ENCODE results near the gene ITPR1.

The ITPR1 gene

DNA sequence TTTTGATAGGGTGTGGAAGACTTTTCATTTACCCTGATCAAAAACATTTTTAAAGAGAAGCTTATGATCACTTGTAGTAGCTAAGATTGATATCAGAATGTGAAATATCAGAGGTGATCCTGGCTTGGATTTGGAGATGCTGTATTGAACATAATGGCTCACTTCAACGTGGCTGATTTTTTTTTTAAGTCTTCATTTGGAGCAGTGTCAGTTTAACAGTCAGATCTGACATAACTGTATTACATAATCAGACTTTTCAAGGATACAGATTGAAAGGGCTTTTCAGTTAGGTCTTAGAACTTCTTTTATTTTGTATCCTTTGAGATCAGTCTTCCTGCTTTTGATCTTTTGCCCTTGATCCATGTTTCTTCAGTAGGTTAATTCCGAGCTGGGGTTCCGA is 98.5 kb downstream of the ITPR1 start (continued):
- TF ChIP-seq, protein P1, sequence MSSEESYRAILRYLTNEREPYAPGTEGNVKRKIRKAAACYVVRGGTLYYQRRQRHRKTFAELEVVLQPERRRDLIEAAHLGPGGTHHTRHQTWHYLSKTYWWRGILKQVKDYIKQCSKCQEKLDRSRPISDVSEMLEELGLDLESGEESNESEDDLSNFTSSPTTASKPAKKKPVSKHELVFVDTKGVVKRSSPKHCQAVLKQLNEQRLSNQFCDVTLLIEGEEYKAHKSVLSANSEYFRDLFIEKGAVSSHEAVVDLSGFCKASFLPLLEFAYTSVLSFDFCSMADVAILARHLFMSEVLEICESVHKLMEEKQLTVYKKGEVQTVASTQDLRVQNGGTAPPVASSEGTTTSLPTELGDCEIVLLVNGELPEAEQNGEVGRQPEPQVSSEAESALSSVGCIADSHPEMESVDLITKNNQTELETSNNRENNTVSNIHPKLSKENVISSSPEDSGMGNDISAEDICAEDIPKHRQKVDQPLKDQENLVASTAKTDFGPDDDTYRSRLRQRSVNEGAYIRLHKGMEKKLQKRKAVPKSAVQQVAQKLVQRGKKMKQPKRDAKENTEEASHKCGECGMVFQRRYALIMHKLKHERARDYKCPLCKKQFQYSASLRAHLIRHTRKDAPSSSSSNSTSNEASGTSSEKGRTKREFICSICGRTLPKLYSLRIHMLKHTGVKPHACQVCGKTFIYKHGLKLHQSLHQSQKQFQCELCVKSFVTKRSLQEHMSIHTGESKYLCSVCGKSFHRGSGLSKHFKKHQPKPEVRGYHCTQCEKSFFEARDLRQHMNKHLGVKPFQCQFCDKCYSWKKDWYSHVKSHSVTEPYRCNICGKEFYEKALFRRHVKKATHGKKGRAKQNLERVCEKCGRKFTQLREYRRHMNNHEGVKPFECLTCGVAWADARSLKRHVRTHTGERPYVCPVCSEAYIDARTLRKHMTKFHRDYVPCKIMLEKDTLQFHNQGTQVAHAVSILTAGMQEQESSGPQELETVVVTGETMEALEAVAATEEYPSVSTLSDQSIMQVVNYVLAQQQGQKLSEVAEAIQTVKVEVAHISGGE (tag by site-specific recombination; conservative IDR thresholded peaks at IDR 0.05; ENCODE audit: low read depth): no peak

DNA sequence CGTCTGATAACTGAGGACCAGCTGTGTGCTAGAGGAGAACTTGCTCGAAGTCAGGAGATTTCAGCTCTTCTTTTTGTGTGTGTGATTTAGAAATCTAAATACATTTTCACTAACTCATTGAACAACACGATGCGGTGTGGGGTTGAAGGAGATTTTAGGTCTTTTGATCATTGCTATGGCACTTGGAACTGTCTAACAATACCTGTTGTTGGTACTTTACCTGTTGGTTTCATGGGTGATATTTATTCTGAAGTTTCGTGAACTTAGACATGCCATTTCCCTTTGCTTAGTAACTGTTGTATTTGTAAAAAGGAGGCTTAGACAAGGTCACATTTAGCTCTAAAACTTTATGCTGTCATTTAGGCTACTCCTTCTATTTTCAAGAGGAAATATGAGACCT is 99.9 kb downstream of the ITPR1 start:
- Histone ChIP-seq H3K36me3 (ENCODE audit: control insufficient read depth in 2 of 2, insufficient read depth in 1 of 2, low read length in 2 of 2) (no peaks in the 10 kb centered on the region), H3K4me3 (ENCODE audit: low read depth, low read length) (no peak overlapping the region), H3K4me1 (ENCODE audit: control insufficient read depth, insufficient read depth, low read length) (peaks cover 22% of the 10 kb centered on the region), H3K9me3 (ENCODE audit: control insufficient read depth, insufficient read depth, low read depth, low read length) (no peaks in the 10 kb centered on the region), H3K27ac (ENCODE audit: extremely low read depth, low read depth, low read length) (no peak overlapping the region)
- CTCF ChIA-PET: no interaction called here
- no peak for TF ChIP-seq KLF7 (tag by site-specific recombination; IDR thresholded peaks at IDR 0.05; ENCODE audit: borderline replicate concordance)
- TF ChIP-seq HOXD13 (CRISPR knock-in tag; IDR thresholded peaks at IDR 0.05; ENCODE audit: borderline replicate concordance): no peak
- peak; percentile 72; the same call in 1 of the 2 replicates for TF ChIP-seq SCRT1 (tag by site-specific recombination; IDR thresholded peaks at IDR 0.05; ENCODE audit: borderline replicate concordance)
- no peak for TF ChIP-seq ZNF426 (tag by site-specific recombination; IDR thresholded peaks at IDR 0.05)
- TF ChIP-seq, protein P2, sequence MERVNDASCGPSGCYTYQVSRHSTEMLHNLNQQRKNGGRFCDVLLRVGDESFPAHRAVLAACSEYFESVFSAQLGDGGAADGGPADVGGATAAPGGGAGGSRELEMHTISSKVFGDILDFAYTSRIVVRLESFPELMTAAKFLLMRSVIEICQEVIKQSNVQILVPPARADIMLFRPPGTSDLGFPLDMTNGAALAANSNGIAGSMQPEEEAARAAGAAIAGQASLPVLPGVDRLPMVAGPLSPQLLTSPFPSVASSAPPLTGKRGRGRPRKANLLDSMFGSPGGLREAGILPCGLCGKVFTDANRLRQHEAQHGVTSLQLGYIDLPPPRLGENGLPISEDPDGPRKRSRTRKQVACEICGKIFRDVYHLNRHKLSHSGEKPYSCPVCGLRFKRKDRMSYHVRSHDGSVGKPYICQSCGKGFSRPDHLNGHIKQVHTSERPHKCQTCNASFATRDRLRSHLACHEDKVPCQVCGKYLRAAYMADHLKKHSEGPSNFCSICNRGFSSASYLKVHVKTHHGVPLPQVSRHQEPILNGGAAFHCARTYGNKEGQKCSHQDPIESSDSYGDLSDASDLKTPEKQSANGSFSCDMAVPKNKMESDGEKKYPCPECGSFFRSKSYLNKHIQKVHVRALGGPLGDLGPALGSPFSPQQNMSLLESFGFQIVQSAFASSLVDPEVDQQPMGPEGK (tag by site-specific recombination; IDR thresholded peaks at IDR 0.05): no peak
- no peak for TF ChIP-seq ZNF548 (tag by site-specific recombination; IDR thresholded peaks at IDR 0.05)
- no peak for TF ChIP-seq FEZF1 (tag by site-specific recombination; IDR thresholded peaks at IDR 0.05)
- TF ChIP-seq ZNF19 (tag by site-specific recombination; IDR thresholded peaks at IDR 0.05; ENCODE audit: low read depth): no peak
- no peak for TF ChIP-seq ZNF645 (tag by site-specific recombination; IDR thresholded peaks at IDR 0.05)
- TF ChIP-seq SCRT2 (tag by site-specific recombination; IDR thresholded peaks at IDR 0.05): peak; percentile 73; the same call in 1 of the 2 replicates
- no peak for TF ChIP-seq ZNF768 (tag by site-specific recombination; IDR thresholded peaks at IDR 0.05)
- POLR2A ChIA-PET: no interaction called here

- ChIA-PET POLR2A (interaction anchor here (1.5 kb wide), 1 partner anchor 103 kb away, joined by 5 read pairs; the partner anchor contains the start of gene ITPR1), CTCF (no interaction called here)
- H3K36me3 ChIP-seq (ENCODE audit: control insufficient read depth in 2 of 2, insufficient read depth in 1 of 2, low read length in 2 of 2): no peaks in the 10 kb centered on the region
- H3K27ac ChIP-seq (ENCODE audit: extremely low read depth, low read depth, low read length): no peak overlapping the region
- H3K4me3 ChIP-seq (ENCODE audit: low read depth, low read length): no peak overlapping the region
- peaks cover 22% of the 10 kb centered on the region for H3K4me1 ChIP-seq (ENCODE audit: control insufficient read depth, insufficient read depth, low read length)
- H3K9me3 ChIP-seq (ENCODE audit: control insufficient read depth, insufficient read depth, low read depth, low read length): no peaks in the 10 kb centered on the region
- TF ChIP-seq WT1 (tag by site-specific recombination; IDR thresholded peaks at IDR 0.05) (peak; percentile 85), ZNF843 (tag by site-specific recombination; IDR thresholded peaks at IDR 0.05) (peak; percentile 62; the same call in 1 of the 2 replicates), ZEB2 (tag by site-specific recombination; IDR thresholded peaks at IDR 0.05) (peak; percentile 27; the same call in 1 of the 2 replicates), KLF1 (tag by site-specific recombination; IDR thresholded peaks at IDR 0.05) (peak; percentile 86), SP7 (tag by site-specific recombination; IDR thresholded peaks at IDR 0.05) (peak; percentile 68), ZNF341 (tag by site-specific recombination; IDR thresholded peaks at IDR 0.05; ENCODE audit: low read depth) (peak; percentile 80), ZNF354C (tag by site-specific recombination; IDR thresholded peaks at IDR 0.05; ENCODE audit: borderline replicate concordance, low read depth) (no peak), ZNF10 (tag by site-specific recombination; IDR thresholded peaks at IDR 0.05) (peak; percentile 98), GFI1B (tag by site-specific recombination; IDR thresholded peaks at IDR 0.05) (0 out of 2 replicates have a peak, but pooled peaks have one; percentile 30), HOXC10 (CRISPR knock-in tag; IDR thresholded peaks at IDR 0.05) (no peak), KLF9 (tag by site-specific recombination; IDR thresholded peaks at IDR 0.05; ENCODE audit: low read depth) (peak; percentile 63; the same call in 1 of the 2 replicates)
- TF ChIP-seq, protein P3, sequence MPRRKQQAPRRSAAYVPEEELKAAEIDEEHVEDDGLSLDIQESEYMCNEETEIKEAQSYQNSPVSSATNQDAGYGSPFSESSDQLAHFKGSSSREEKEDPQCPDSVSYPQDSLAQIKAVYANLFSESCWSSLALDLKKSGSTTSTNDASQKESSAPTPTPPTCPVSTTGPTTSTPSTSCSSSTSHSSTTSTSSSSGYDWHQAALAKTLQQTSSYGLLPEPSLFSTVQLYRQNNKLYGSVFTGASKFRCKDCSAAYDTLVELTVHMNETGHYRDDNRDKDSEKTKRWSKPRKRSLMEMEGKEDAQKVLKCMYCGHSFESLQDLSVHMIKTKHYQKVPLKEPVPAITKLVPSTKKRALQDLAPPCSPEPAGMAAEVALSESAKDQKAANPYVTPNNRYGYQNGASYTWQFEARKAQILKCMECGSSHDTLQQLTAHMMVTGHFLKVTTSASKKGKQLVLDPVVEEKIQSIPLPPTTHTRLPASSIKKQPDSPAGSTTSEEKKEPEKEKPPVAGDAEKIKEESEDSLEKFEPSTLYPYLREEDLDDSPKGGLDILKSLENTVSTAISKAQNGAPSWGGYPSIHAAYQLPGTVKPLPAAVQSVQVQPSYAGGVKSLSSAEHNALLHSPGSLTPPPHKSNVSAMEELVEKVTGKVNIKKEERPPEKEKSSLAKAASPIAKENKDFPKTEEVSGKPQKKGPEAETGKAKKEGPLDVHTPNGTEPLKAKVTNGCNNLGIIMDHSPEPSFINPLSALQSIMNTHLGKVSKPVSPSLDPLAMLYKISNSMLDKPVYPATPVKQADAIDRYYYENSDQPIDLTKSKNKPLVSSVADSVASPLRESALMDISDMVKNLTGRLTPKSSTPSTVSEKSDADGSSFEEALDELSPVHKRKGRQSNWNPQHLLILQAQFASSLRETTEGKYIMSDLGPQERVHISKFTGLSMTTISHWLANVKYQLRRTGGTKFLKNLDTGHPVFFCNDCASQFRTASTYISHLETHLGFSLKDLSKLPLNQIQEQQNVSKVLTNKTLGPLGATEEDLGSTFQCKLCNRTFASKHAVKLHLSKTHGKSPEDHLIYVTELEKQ (tag by site-specific recombination; IDR thresholded peaks at IDR 0.05; ENCODE audit: borderline replicate concordance): peak; percentile 32; the same call in 1 of the 2 replicates
These were observed 102.6 kb downstream of the ITPR1 start for GRCh38 chr3:4595710-4596113.

Data from HEK293 (cell line).